PC-9 (cell line): ENCODE data around the gene SELENOF. TPM values are rescaled to one million over a fixed set of nuclear protein-coding genes. Genes with fewer than 3 reads are reported as not detected.

ENCODE experiments used
- BruUV-seq: library from RNA; stranded (reverse); fragments of 400-500 nt; replicated peaks from 2 replicates; lab custom pipeline; 2021; lab: Mats Ljungman, UMichigan
- CTCF ChIA-PET: fragments of 300-600 bp; sonication (Branson Sonifier 250); formaldehyde crosslinking; loops from one replicate; lab custom pipeline; 2022; ENCODE audit warnings: antibody characterized with exemption; lab: Charles Lee
- POLR2A ChIA-PET: fragments of 300-600 bp; sonication (Branson Sonifier 250); formaldehyde crosslinking; loops from one replicate; lab custom pipeline; 2022; ENCODE audit warnings: antibody characterized with exemption; ENCODE audit not compliant: unreplicated experiment; lab: Charles Lee
- DNase-seq, 2 experiments: peaks; one replicate each; pipeline versions ENCODE4 v3.0.0 to v3.0.0-alpha.2; 2015 to 2022; ENCODE audit warnings: mixed read lengths in 1 of 2
- H2AFZ ChIP-seq: fragments of 200-600 bp; sonication (generic); 2 replicates; pipeline ENCODE4 v1.8.1; 2017; ENCODE audit warnings: antibody characterized with exemption
- H3F3A ChIP-seq: fragments of 200-600 bp; sonication (generic); 2 replicates; pipeline ENCODE4 v1.8.1; 2017; ENCODE audit warnings: antibody characterized with exemption, mild to moderate bottlenecking, low read depth; ENCODE audit not compliant: insufficient read depth
- H3K27ac ChIP-seq: fragments of 200-600 bp; sonication (generic); 2 replicates; pipeline ENCODE4 v1.6.1; 2016; ENCODE audit warnings: mixed run types
- H3K27me3 ChIP-seq: fragments of 200-600 bp; sonication (generic); 2 replicates; pipeline ENCODE4 v1.6.1; 2016; ENCODE audit warnings: low read depth, mixed run types; ENCODE audit not compliant: insufficient read depth
- H3K36me3 ChIP-seq: fragments of 200-600 bp; sonication (generic); 2 replicates; pipeline ENCODE4 v1.6.1; 2016; ENCODE audit warnings: low read depth, mixed run types
- H3K4me1 ChIP-seq: fragments of 200-600 bp; sonication (generic); replicated peaks from 2 replicates; pipeline ENCODE4 v1.6.1; 2016; ENCODE audit warnings: mixed run types; ENCODE audit not compliant: insufficient read depth
- H3K4me2 ChIP-seq: fragments of 200-600 bp; sonication (generic); 2 replicates; pipeline ENCODE4 v1.6.1; 2017; ENCODE audit warnings: mixed run types
- H3K4me3 ChIP-seq: fragments of 200-600 bp; sonication (generic); 2 replicates; pipeline ENCODE4 v1.6.1; 2016; ENCODE audit warnings: mixed run types
- H3K79me2 ChIP-seq: fragments of 200-600 bp; sonication (generic); 2 replicates; pipeline ENCODE4 v1.6.1; 2017; ENCODE audit warnings: low read depth, mixed run types
- H3K9me2 ChIP-seq: fragments of 200-600 bp; sonication (generic); 2 replicates; pipeline ENCODE4 v1.8.1; 2017; ENCODE audit warnings: mild to moderate bottlenecking; ENCODE audit not compliant: insufficient read depth
- H3K9me3 ChIP-seq: fragments of 200-600 bp; sonication (generic); 2 replicates; pipeline ENCODE4 v1.8.1; 2016; ENCODE audit warnings: low read depth; ENCODE audit not compliant: insufficient read depth
- H4K20me1 ChIP-seq: fragments of 200-600 bp; sonication (generic); 2 replicates; pipeline ENCODE4 v1.8.1; 2017; ENCODE audit not compliant: insufficient read depth
- CTCF ChIP-seq: fragments of 200-600 bp; sonication (generic); conservative IDR thresholded peaks from 2 replicates; pipeline ENCODE4 v1.6.1; 2017; ENCODE audit warnings: mixed run types, antibody characterized with exemption, mild to moderate bottlenecking, moderate library complexity
- EZH2 ChIP-seq: fragments of 200-600 bp; sonication (generic); IDR thresholded peaks from 2 replicates; pipeline ENCODE4 v1.8.0; 2017; ENCODE audit warnings: antibody characterized with exemption, low read depth
- intact Hi-C: fragments of 100-400 bp; cut with micrococcal nuclease; formaldehyde crosslinking; loops from one replicate; pipeline ENCODE4 v1.10.0; 2022; ENCODE audit not compliant: unreplicated experiment
- total RNA-seq: library from RNA; stranded (reverse); gene quantifications from 2 replicates; pipeline ENCODE4 v1.2.3, GENCODE V29; 2021

SELENOF gene
- total RNA-seq, 1 experiment from 2014 or later = 137 TPM

- TF ChIP-seq CTCF = no peak
- TF ChIP-seq EZH2 = no peak
- Histone ChIP-seq H3K79me2 (no peaks in the 10 kb centered on the region), H3K4me3 (no peak overlapping the region), H4K20me1 (no peaks in the 10 kb centered on the region), H2AFZ (no peak overlapping the region), H3K27ac (no peak overlapping the region), H3F3A (peaks cover 2% of the 10 kb centered on the region; the same call in 1 of the 2 replicates), H3K9me2 (no peaks in the 10 kb centered on the region), H3K4me2 (no peak overlapping the region), H3K4me1 (peaks cover 1% of the 10 kb centered on the region), H3K9me3 (no peaks in the 10 kb centered on the region), H3K36me3 (no peaks in the 10 kb centered on the region), H3K27me3 (no peaks in the 10 kb centered on the region)
- BruUV-seq = no TSS peak
- ChIA-PET CTCF (no interaction called here), POLR2A (interaction anchor here (0.6 kb wide), 1 partner anchor 13 kb away, joined by 3 read pairs; no protein-coding TSS in a partner anchor)
- intact Hi-C loops = no loop called here
- DNase-seq = no peak
These were observed 84.6 kb downstream of the SELENOF start for GRCh38 chr1:86829321-86829720.

GRCh38 chr1:86828024-86828423, 85.9 kb downstream of the SELENOF start:
- no peaks in the 10 kb centered on the region for H3K36me3 ChIP-seq
- H3K4me2 ChIP-seq = no peak overlapping the region
- TF ChIP-seq CTCF (no peak), EZH2 (no peak)
- intact Hi-C loops = no loop called here
- no peaks in the 10 kb centered on the region for H3K27me3 ChIP-seq
- DNase-seq = no peak
- no peaks in the 10 kb centered on the region for H3K9me3 ChIP-seq
- no peaks in the 10 kb centered on the region for H3K9me2 ChIP-seq
- ChIA-PET CTCF (no interaction called here), POLR2A (interaction anchor here (0.6 kb wide), 1 partner anchor 254 kb away, joined by 3 read pairs; no protein-coding TSS in a partner anchor)
- no peaks in the 10 kb centered on the region for H3K79me2 ChIP-seq
- no peak overlapping the region for H2AFZ ChIP-seq
- no peak overlapping the region for H3K27ac ChIP-seq
- H3K4me3 ChIP-seq = no peak overlapping the region
- no TSS peak for BruUV-seq
- H3K4me1 ChIP-seq = peaks cover 13% of the 10 kb centered on the region
- no peaks in the 10 kb centered on the region for H4K20me1 ChIP-seq
- H3F3A ChIP-seq = peaks cover 7% of the 10 kb centered on the region

- Histone ChIP-seq H3K4me3 (no peak overlapping the region), H3K36me3 (no peaks in the 10 kb centered on the region), H2AFZ (no peak overlapping the region), H3K4me2 (no peak overlapping the region), H3K79me2 (no peaks in the 10 kb centered on the region), H3K9me3 (no peaks in the 10 kb centered on the region), H3F3A (peaks cover 7% of the 10 kb centered on the region), H3K27ac (no peak overlapping the region), H3K4me1 (peaks cover 13% of the 10 kb centered on the region), H4K20me1 (no peaks in the 10 kb centered on the region), H3K9me2 (no peaks in the 10 kb centered on the region), H3K27me3 (peaks cover 8% of the 10 kb centered on the region; the same call in 1 of the 2 replicates)
- no TSS peak for BruUV-seq
- CTCF ChIA-PET = no interaction called here
- POLR2A ChIA-PET = interaction anchor here (0.6 kb wide), 1 partner anchor 260 kb away, joined by 3 read pairs; no protein-coding TSS in a partner anchor
- TF ChIP-seq EZH2 (no peak), CTCF (no peak)
- no peak for DNase-seq
- intact Hi-C loops = no loop called here
These were observed 87.1 kb downstream of the SELENOF start for GRCh38 chr1:86826856-86827255.
